ENCODE measurements around the gene ST8SIA2.

DNA sequence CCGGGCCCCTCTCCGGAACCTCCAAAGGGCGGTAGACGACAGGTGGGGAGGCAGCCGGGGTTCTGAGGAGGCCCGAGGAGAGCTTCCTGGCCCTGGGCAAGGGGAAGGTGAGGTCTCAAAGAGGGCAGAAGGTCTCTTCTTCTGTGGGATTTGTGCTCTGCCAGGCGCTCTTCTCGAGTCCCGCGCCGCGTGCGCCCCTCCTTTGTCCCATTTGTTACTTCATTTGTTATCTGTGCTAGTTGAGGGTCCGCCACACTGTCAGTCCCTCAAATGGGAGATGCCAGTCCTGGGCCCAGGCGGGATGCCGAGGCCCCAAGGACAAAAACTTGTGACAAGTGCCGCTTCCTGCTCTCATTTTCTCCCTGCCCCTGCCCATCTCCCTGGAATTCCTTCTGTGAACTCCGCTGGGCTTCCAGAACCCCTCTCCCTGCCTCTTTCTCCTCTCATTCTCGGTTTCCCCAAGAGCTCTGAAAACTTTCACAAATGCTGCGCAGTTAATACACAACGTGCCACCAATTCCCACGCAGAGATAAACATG, 1.5 kb downstream of the ST8SIA2 start:
- no peak for TF ChIP-seq POLR2A (IDR thresholded peaks at IDR 0.05)
- TF ChIP-seq, protein P1, sequence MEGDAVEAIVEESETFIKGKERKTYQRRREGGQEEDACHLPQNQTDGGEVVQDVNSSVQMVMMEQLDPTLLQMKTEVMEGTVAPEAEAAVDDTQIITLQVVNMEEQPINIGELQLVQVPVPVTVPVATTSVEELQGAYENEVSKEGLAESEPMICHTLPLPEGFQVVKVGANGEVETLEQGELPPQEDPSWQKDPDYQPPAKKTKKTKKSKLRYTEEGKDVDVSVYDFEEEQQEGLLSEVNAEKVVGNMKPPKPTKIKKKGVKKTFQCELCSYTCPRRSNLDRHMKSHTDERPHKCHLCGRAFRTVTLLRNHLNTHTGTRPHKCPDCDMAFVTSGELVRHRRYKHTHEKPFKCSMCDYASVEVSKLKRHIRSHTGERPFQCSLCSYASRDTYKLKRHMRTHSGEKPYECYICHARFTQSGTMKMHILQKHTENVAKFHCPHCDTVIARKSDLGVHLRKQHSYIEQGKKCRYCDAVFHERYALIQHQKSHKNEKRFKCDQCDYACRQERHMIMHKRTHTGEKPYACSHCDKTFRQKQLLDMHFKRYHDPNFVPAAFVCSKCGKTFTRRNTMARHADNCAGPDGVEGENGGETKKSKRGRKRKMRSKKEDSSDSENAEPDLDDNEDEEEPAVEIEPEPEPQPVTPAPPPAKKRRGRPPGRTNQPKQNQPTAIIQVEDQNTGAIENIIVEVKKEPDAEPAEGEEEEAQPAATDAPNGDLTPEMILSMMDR (IDR thresholded peaks at IDR 0.05), result no peak

Data from adrenal gland (tissue), 5 donors.